Muscle of arm (tissue), 12 donors: Measurements from ENCODE around the gene ZFYVE1. TPM values are rescaled to one million over a fixed set of nuclear protein-coding genes. Genes with fewer than 3 reads are reported as not detected.

Experiments
- DNase-seq: peaks from one replicate; pipeline ENCODE4 v3.0.0-alpha.2; 2013
- polyA plus RNA-seq, 12 donors: library from polyadenylated mRNA; unstranded; fragments of 120-200 nt; gene quantifications; one replicate each; pipeline ENCODE4 v1.2.1, GENCODE V29; 2013; ENCODE audit not compliant: insufficient read length in 12 of 12

The ZFYVE1 gene
- polyA plus RNA-seq, 12 donors, result 9.3 to 15.4 (median 13.4) TPM; not detected in 1

DNA sequence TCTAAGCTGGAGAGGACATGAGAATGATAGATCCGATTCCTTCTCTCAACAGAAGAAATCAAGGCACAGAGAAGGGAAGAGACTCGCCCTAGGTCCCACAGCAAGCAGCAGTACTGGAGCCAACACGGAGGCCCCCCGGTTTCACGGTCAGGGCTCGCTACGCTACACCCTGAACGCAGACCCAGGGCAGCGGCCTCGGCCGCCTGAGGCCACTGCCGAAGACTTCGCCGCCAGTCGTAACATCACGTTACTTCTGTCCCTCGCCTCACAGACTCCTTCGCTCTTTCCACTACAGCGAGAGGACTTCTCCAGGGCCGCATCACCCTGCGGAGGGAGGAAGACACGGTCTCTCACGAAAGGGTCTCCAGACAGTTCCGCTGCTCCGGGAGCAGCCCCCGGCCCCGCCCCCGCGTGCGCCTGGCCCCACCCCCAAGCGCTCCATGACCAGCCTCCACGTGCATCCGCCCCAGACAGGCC is 101.1 kb downstream of the ZFYVE1 start:
- no peak for DNase-seq

DNA sequence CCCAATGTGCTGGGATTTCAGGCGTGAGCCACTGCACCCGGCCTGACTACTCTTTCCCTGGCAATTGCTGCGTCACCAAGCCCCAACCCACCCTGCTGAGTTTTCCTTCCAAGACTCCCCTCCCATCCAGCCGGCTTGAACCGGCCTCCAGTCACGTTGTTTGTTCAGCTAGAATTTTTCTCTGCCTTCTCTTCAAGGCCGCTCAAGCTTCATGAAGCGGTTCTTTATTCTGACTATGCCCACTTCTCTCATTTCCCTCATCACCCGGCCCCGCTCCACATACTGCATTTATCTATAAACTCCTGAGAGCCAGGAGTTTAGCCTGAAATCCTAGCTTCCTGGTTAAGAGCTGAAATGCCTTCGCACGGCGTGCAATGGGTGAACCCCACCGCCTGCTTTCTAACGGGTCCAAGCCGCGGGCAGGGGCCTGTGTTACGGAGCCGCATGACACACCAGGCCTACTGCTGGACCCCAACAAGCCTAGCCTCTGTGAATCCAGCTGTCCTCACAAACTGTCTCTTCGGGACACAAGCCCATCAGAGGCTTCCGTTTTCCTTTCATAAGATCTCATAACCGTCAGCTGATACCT is 101.6 kb downstream of the ZFYVE1 start:
- DNase-seq, result no peak

DNA sequence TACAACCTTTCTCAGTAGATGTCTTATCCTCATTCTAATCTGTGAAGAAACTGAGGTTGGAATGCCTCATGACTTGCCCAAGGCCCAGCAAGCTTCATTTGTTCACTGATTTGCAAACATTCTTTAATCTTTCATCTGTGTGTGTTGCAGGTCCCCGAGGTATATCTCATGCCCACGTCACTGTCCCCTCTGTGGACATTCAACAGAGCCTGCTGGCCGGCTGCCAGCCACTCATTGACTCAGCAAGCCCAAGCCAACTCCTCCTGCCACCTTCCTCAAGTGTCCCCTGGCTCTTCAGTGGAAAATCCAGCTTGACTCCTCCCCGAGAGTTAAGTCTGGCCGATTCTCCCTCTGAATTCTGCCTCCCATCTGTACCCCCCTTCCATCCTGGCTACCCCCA is 102.6 kb downstream of the ZFYVE1 start:
- DNase-seq, result no peak

DNA sequence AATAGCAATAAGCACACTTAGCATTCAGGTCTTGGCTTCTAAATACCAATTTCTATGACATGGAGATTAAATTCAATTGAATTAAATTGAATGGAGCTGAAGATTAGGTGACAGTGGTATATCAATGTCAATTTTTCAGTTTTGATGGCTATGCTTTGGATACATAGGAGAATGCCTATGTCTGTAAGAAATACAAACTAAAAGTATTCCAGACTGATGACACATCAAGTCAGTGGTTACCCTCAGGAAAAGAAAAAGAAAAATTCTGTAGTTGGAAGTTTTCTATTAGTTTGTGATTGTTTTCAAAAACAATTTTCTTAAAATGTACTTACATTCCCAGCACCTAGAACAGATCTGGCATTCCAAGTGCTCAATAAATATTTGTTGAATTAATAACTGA is 105.5 kb downstream of the ZFYVE1 start:
- no peak for DNase-seq

GRCh38 chr14:72920008-72920407 is 106.9 kb downstream of the ZFYVE1 start:
- no peak for DNase-seq

Other genes with a start within 250 kb of the ZFYVE1 start
- gene DPF3, start 133.0 kb downstream of the ZFYVE1 start, polyA plus RNA-seq, result 10 to 100 TPM in 1 of 12 donors, 1 to 10 TPM in 10, not detected in 1; 1.7 to 16.8 (median 5.1) TPM
- 10 to 100 TPM in 9 of 12 donors, 1 to 10 TPM in 2, not detected in 1; 7.7 to 16.1 (median 11.2) TPM for gene DCAF4, start 100.6 kb downstream of the ZFYVE1 start, polyA plus RNA-seq
- gene RBM25, start 31.4 kb upstream of the ZFYVE1 start, polyA plus RNA-seq, result 100 to 1,000 TPM in 4 of 12 donors, 10 to 100 TPM in 7, not detected in 1; 61.7 to 176 (median 90.9) TPM
- gene PSEN1, start 109.4 kb upstream of the ZFYVE1 start, polyA plus RNA-seq, result 10 to 100 TPM in 11 of 12 donors, not detected in 1; 29.2 to 46.9 (median 35.5) TPM
- 10 to 100 TPM in 2 of 12 donors, 1 to 10 TPM in 9, not detected in 1; 1.0 to 22.5 (median 1.6) TPM for gene PAPLN, start 210.4 kb upstream of the ZFYVE1 start, polyA plus RNA-seq